Right lobe of liver (tissue), 4 donors: ENCODE measurements around the gene EVI5.

Experiments used
- CTCF ChIP-seq, 4 donors: fragments of 200-600 bp in 3 of 4; fragments of 450-650 bp in 1 of 4; IDR thresholded peaks; one replicate each; pipeline versions ENCODE4 v1.5.1 to v1.8.0; 2016 to 2022; ENCODE audit warnings: antibody characterized with exemption in 4 of 4, mild to moderate bottlenecking in 2 of 4
- POLR2A ChIP-seq: fragments of 450-650 bp; IDR thresholded peaks from one replicate; pipeline ENCODE4 v1.6.1; 2017; ENCODE audit warnings: antibody characterized with exemption, mild to moderate bottlenecking
- donor health status: DM: no; HTN: no; CAD: no.
- donor health status: DM: no; HTN: no; CAD: no.
- donor health status: DM: no; HTN: yes; CAD: no.

GRCh38 chr1:92808381-92808780 lies 23.5 kb upstream of the EVI5 start:
- no peak for TF ChIP-seq CTCF (IDR thresholded peaks at IDR 0.05)
- no peak for TF ChIP-seq POLR2A
